Lower lobe of right lung (tissue), 2 donors: ENCODE results near the gene COL9A2. TPM values are rescaled to one million over a fixed set of nuclear protein-coding genes. Genes with fewer than 3 reads are reported as not detected.
A peak's percentile ranks its signal among the peaks of the same experiment; 100 is the strongest.

ENCODE experiments used
- ATAC-seq, 2 donors: fragments of 200-7000 bp; cut with Tn5 transposase; one replicate each; pipeline ENCODE4 v1.9.1; 2020 to 2022; ENCODE audit warnings: mild to moderate bottlenecking in 2 of 2, moderate library complexity in 2 of 2
- DNase-seq: peaks from one replicate; pipeline ENCODE4 v3.0.0-alpha.2; 2020
- H3K27ac ChIP-seq: fragments of 200-600 bp; one replicate; pipeline ENCODE4 v1.8.0; 2022
- H3K27me3 ChIP-seq: fragments of 200-600 bp; one replicate; pipeline ENCODE4 v1.8.0; 2022; ENCODE audit warnings: low read depth
- H3K36me3 ChIP-seq: fragments of 200-600 bp; one replicate; pipeline ENCODE4 v1.8.0; 2022; ENCODE audit warnings: mild to moderate bottlenecking
- H3K4me1 ChIP-seq: fragments of 200-600 bp; one replicate; pipeline ENCODE4 v1.8.0; 2022
- H3K4me3 ChIP-seq: fragments of 200-600 bp; one replicate; pipeline ENCODE4 v1.8.0; 2022; ENCODE audit warnings: mild to moderate bottlenecking
- H3K9me3 ChIP-seq: fragments of 200-600 bp; one replicate; pipeline ENCODE4 v1.8.0; 2022
- CTCF ChIP-seq: fragments of 200-600 bp; IDR thresholded peaks from one replicate; pipeline ENCODE4 v1.8.0; 2022; ENCODE audit warnings: antibody characterized with exemption, mild to moderate bottlenecking
- intact Hi-C: fragments of 100-400 bp; cut with DNase I; formaldehyde crosslinking; loops from one replicate; pipeline ENCODE4 v1.11.0; 2022
- total RNA-seq: library from RNA; stranded (reverse); fragmentation: NEBNext Ultra II Directional; extraction: Animal tissue kit (Norgen Biotek cat#: 25700); gene quantifications from one replicate; pipeline ENCODE4 v1.2.1, GENCODE V29; 2021
- donor health status: DM: no; HTN: yes; CAD: no; lungs with severe emphysema.

COL9A2 gene
- total RNA-seq, 1 donor from 2014 or later = 7.6 TPM

- no peak overlapping the region for H3K27ac ChIP-seq
- H3K9me3 ChIP-seq = no peaks in the 10 kb centered on the region
- intact Hi-C loops = no loop called here
- H3K4me3 ChIP-seq = no peak overlapping the region
- no peaks in the 10 kb centered on the region for H3K27me3 ChIP-seq
- H3K4me1 ChIP-seq = peaks cover 10% of the 10 kb centered on the region
- ATAC-seq (no peak), DNase-seq (no peak)
- TF ChIP-seq CTCF = no peak
- peaks cover 80% of the 10 kb centered on the region for H3K36me3 ChIP-seq
Observed at GRCh38 chr1:40265298-40265697, 51.8 kb downstream of the COL9A2 start.

DNA sequence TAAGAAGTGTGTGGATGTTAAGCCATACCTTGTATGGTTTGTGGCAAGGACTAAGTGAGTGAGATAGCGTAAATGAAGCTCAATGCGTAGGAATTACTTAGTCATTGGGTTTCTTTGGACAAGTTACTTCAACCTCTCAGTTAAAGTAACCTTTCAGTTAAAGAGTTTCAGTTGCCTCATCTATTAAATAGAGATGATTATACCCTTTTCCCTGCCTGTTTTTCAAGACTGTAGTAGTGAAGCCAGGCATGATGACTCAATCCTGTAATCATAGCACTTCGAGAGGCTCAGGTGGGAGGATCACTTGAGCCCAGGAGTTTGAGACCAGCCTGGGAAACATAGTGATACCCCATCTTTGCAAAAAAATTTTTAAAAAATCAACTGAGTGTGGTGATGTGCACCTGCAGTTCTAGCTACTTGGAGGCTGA is 52.7 kb downstream of the COL9A2 start:
- H3K36me3 ChIP-seq = peaks cover 76% of the 10 kb centered on the region

GRCh38 chr1:40258445-40258769 is 58.7 kb downstream of the COL9A2 start:
- intact Hi-C loops = no loop called here
- no peak for TF ChIP-seq CTCF
- peak in 1 of 2 donors; percentile 2 for ATAC-seq
- no peaks in the 10 kb centered on the region for H3K9me3 ChIP-seq
- H3K27me3 ChIP-seq = no peaks in the 10 kb centered on the region
- H3K4me1 ChIP-seq = peaks cover 43% of the 10 kb centered on the region
- peak overlapping the region; percentile 98 for H3K27ac ChIP-seq
- no peak for DNase-seq
- peak overlapping the region; percentile 99 for H3K4me3 ChIP-seq
- H3K36me3 ChIP-seq = peaks cover 37% of the 10 kb centered on the region

More for the DNA sequence above, 52.7 kb downstream of the COL9A2 start:
- H3K9me3 ChIP-seq = no peaks in the 10 kb centered on the region
- ATAC-seq (no peak), DNase-seq (no peak)
- no peaks in the 10 kb centered on the region for H3K27me3 ChIP-seq
- no peak overlapping the region for H3K4me3 ChIP-seq
- H3K4me1 ChIP-seq = peaks cover 19% of the 10 kb centered on the region
- no peak for TF ChIP-seq CTCF
- intact Hi-C loops = no loop called here
- no peak overlapping the region for H3K27ac ChIP-seq

- intact Hi-C loops = no loop called here
- H3K36me3 ChIP-seq = peaks cover 32% of the 10 kb centered on the region
- peak within 1 kb of the TSS; percentile 98 for H3K27ac ChIP-seq
- TF ChIP-seq CTCF = no peak
- H3K4me1 ChIP-seq = peaks cover 38% of the 10 kb centered on the region
- H3K27me3 ChIP-seq = no peaks in the 10 kb centered on the region
- no peaks in the 10 kb centered on the region for H3K9me3 ChIP-seq
- ATAC-seq (peak; percentile 99 to 100), DNase-seq (peak; percentile 95)
- peak within 1 kb of the TSS; percentile 99 for H3K4me3 ChIP-seq
Observed at GRCh38 chr1:40257688-40258444, 59.2 kb downstream of the COL9A2 start, which contains the start of gene ZMPSTE24. ZMPSTE24 (plus strand) TSS chr1:40258236; CDS start chr1:40258272, 36 bp downstream.

GRCh38 chr1:40257313-40257687 is 59.8 kb downstream of the COL9A2 start:
- H3K4me1 ChIP-seq = peaks cover 34% of the 10 kb centered on the region
- TF ChIP-seq CTCF = no peak
- peak overlapping the region; percentile 99 for H3K4me3 ChIP-seq
- peaks cover 26% of the 10 kb centered on the region for H3K36me3 ChIP-seq
- no peak for DNase-seq
- ATAC-seq = peak; percentile 1 to 44
- peak overlapping the region; percentile 98 for H3K27ac ChIP-seq
- intact Hi-C loops = no loop called here
- no peaks in the 10 kb centered on the region for H3K9me3 ChIP-seq
- H3K27me3 ChIP-seq = no peaks in the 10 kb centered on the region
